Transverse colon (tissue), 4 donors: Measurements from ENCODE around the gene LPCAT2. TPM values are rescaled to one million over a fixed set of nuclear protein-coding genes. Genes with fewer than 3 reads are reported as not detected.

Experiments used
- DNase-seq: peaks from one replicate; pipeline ENCODE4 v3.0.0-alpha.2; 2019
- H3K27ac ChIP-seq, 4 donors: fragments of 200-600 bp; sonication (generic); 2 replicates each; pipeline ENCODE4 v1.5.1; 2016 to 2018; ENCODE audit warnings: inconsistent platforms in 4 of 4
- H3K27me3 ChIP-seq: fragments of 200-600 bp; sonication (generic); 2 replicates; pipeline ENCODE4 v1.5.1; 2017; ENCODE audit warnings: inconsistent platforms
- H3K36me3 ChIP-seq, 4 donors: fragments of 200-600 bp; sonication (generic); 2 replicates each; pipeline ENCODE4 v1.5.1; 2017 to 2019; ENCODE audit warnings: inconsistent platforms in 4 of 4
- H3K4me1 ChIP-seq, 4 donors: fragments of 200-600 bp; sonication (generic); 2 replicates each; pipeline ENCODE4 v1.5.1; 2017 to 2020; ENCODE audit warnings: inconsistent platforms in 4 of 4
- H3K4me3 ChIP-seq, 4 donors: fragments of 200-600 bp; sonication (generic); 1 replicate in 1 of 4; 2 replicates in 3 of 4; pipeline versions ENCODE4 v1.5.1 to v1.6.1; 2017 to 2019; ENCODE audit warnings: inconsistent platforms in 4 of 4
- H3K9me3 ChIP-seq, 2 donors: fragments of 200-600 bp; sonication (generic); 2 replicates each; pipeline ENCODE4 v1.5.1; 2017 to 2019; ENCODE audit warnings: inconsistent platforms in 2 of 2
- EP300 ChIP-seq: sonication (generic); formaldehyde crosslinking; IDR thresholded peaks from one replicate; pipeline ENCODE4 v1.6.1; 2017; ENCODE audit warnings: antibody characterized with exemption, low read depth
- POLR2A ChIP-seq: fragments of 450-650 bp; IDR thresholded peaks from one replicate; pipeline ENCODE4 v1.6.1; 2016; ENCODE audit warnings: antibody characterized with exemption, mild to moderate bottlenecking, moderate library complexity
- POLR2AphosphoS5 ChIP-seq, 3 donors: sonication (generic); formaldehyde crosslinking; IDR thresholded peaks; one replicate each; pipeline ENCODE4 v1.6.1; 2016; ENCODE audit warnings: antibody characterized with exemption in 3 of 3
- WGBS, 2 donors: methylation state at CpG; one replicate each; pipeline ENCODE4 v1.1.5; 2018; ENCODE audit warnings: low coverage in 1 of 2; 5-methylcytosine and 5-hydroxymethylcytosine counted together
- in situ Hi-C, 4 donors: fragments of 200-750 bp; cut with MboI; loops; one replicate each; pipeline versions ENCODE4 v1.15.0 to v1.15.1; 2017; ENCODE audit warnings: low sequenced_read_pairs in 3 of 4, low pct_ligation_motif_present in 1 of 4, low pct_unique_long_range_greater_than_20kb in 1 of 4
- intact Hi-C: fragments of 100-400 bp; cut with DNase I; formaldehyde crosslinking; loops from one replicate; pipeline ENCODE4 v1.15.1; 2023; ENCODE audit warnings: low total_unique reads
- total RNA-seq, 4 donors: library from RNA; depleted of rRNA; stranded (reverse); fragments of >200 nt; gene quantifications; one replicate each; pipeline ENCODE4 v1.1.0, GENCODE V29; 2016
- TF ChIP-seq, protein P1 (sequence below), 5 experiments: fragments of 200-600 bp in 3 of 5; fragments of 450-650 bp in 2 of 5; sonication (generic) in 3 of 5; IDR thresholded peaks; 1 replicate in 2 of 5; 2 replicates in 3 of 5; pipeline ENCODE4 v1.5.1; 2016 to 2017; ENCODE audit warnings: antibody characterized with exemption in 5 of 5, inconsistent platforms in 3 of 5, mild to moderate bottlenecking in 2 of 5, moderate library complexity in 1 of 5

Gene LPCAT2
- total RNA-seq, 4 donors from 2014 or later: 1.6 to 11.6 (median 6.2) TPM

DNA sequence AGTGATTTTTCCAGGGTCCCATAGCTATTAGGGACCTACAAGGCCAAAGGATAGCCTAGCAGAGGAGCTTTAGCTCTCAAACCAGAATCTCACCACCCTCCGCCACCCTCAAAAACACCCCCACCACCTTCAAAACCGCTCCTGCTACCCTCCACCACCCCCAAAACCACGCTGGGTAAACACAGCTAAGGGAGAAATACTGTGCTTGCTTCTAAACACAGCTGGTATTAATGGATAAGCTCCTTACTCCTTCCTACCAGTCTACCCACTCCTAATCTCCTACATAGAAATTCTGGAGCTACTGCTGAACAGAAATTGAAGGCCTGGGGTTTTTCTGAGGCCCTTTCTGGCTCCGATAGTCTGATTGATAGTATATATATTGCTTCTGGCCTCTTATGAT lies 2.2 kb upstream of the LPCAT2 start:
- WGBS, 2 donors: 78% methylated on average over 4 of the region's 4 CpGs; no CpG with 5 or more reads in 1 of the 2 donors
- in situ Hi-C loops: no loop called here

DNA sequence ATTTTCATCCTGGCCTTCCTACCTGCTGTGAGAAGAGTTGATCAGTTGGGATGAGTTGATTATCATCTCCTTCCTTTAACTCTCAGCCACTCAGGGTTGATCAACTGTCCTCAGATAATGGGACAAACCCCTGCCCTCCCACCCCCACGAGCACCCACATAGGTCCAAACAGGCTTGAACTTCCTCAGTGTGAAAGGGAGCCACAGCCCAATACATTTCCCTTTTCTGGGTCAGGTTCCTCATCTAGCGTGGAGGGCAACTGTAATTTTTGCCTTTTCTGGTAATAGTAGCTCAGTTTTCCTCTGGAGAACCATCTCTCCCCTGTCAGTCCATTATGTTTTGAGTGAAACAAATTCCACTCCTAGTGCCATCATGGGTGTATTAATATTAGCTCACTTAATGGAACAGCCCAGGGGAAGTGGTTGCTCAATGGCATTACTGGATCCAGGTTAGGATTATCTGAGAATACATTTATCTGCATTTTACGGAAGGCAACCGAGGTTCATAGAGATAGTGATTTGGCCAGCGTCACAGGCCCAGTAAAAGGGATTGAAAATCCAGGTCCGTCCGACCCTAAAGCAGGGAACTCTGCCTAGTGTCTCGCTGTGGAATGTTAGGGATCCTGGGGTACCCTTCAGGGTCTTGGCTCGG lies 476 bp upstream of the LPCAT2 start:
- Histone ChIP-seq H3K4me3 (peak overlapping the region in 1 of 4 donors; percentile 59), H3K9me3 (peaks cover 0 to 5% of the 10 kb centered on the region in 2 donors), H3K27me3 (no peaks in the 10 kb centered on the region), H3K27ac (peak overlapping the region; percentile 63 to 81 (median 76)), H3K4me1 (peaks cover under 1 to 21% (median 15%) of the 10 kb centered on the region in 4 donors), H3K36me3 (no peaks in the 10 kb centered on the region)
- in situ Hi-C loops: no loop called here
- no peak for DNase-seq
- TF ChIP-seq EP300: no peak
- TF ChIP-seq, protein P1, sequence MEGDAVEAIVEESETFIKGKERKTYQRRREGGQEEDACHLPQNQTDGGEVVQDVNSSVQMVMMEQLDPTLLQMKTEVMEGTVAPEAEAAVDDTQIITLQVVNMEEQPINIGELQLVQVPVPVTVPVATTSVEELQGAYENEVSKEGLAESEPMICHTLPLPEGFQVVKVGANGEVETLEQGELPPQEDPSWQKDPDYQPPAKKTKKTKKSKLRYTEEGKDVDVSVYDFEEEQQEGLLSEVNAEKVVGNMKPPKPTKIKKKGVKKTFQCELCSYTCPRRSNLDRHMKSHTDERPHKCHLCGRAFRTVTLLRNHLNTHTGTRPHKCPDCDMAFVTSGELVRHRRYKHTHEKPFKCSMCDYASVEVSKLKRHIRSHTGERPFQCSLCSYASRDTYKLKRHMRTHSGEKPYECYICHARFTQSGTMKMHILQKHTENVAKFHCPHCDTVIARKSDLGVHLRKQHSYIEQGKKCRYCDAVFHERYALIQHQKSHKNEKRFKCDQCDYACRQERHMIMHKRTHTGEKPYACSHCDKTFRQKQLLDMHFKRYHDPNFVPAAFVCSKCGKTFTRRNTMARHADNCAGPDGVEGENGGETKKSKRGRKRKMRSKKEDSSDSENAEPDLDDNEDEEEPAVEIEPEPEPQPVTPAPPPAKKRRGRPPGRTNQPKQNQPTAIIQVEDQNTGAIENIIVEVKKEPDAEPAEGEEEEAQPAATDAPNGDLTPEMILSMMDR (IDR thresholded peaks at IDR 0.05): no peak
- no peak for TF ChIP-seq POLR2AphosphoS5 (IDR thresholded peaks at IDR 0.05)
- no peak for TF ChIP-seq POLR2A
- intact Hi-C loops: loop anchor here (5.0 kb wide), 1 partner anchor 34 kb away; no protein-coding TSS in a partner anchor
- 75% methylated on average over 9 of the region's 9 CpGs; no CpG with 5 or more reads in 1 of the 2 donors for WGBS, 2 donors

More for the DNA sequence above, 2.2 kb upstream of the LPCAT2 start:
- TF ChIP-seq POLR2A (no peak), POLR2AphosphoS5 (IDR thresholded peaks at IDR 0.05) (no peak), EP300 (no peak)
- TF ChIP-seq, protein P1 (IDR thresholded peaks at IDR 0.05): no peak
- Histone ChIP-seq H3K4me1 (peaks cover 17 to 38% (median 32%) of the 10 kb centered on the region in 4 donors), H3K36me3 (no peaks in the 10 kb centered on the region), H3K27ac (no peak overlapping the region), H3K9me3 (no peaks in the 10 kb centered on the region), H3K4me3 (no peak overlapping the region), H3K27me3 (no peaks in the 10 kb centered on the region)
- intact Hi-C loops: loop anchor here (5.0 kb wide), 1 partner anchor 36 kb away; no protein-coding TSS in a partner anchor
- DNase-seq: no peak

DNA sequence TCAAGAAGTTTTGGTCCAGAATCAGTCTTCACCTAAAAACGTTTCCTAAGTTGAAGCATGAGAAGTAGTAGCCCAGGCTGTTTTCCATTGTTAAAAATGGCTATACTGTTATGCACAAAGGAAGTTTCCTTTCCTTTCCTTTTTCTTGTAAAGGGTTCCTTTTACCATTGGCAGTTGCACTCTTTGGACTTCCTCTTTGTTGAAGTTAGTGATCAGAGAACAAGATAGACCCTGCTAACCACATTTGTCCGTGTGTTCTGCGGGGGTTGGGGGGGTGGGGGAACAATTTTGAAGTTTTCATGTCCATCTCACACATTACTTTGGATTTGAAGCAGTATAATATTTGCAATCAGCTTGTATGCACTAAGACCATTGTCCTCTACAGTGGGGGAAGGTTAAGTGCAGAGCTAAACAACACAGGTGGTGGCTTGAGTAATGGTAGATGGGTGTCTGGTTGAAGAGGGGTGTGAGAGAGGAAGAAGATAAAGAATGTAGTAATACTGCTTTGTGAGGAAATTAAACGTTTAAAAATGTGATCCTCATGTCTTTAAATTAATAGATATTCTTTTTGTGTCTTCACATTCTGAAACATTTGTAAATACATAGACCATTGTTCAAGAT lies 1.4 kb downstream of the LPCAT2 start:
- Histone ChIP-seq H3K4me1 (peaks cover 0 to 13% (median 10%) of the 10 kb centered on the region in 4 donors), H3K9me3 (peaks cover 0 to 5% of the 10 kb centered on the region in 2 donors), H3K4me3 (peak overlapping the region in 3 of 4 donors; percentile 57 to 63 (median 59)), H3K36me3 (no peaks in the 10 kb centered on the region), H3K27me3 (no peaks in the 10 kb centered on the region), H3K27ac (peak overlapping the region in 3 of 4 donors; percentile 31 to 81 (median 74))
- intact Hi-C loops (no loop called here), in situ Hi-C loops (no loop called here)
- 40 to 47% methylated on average over 4 of the region's 4 CpGs for WGBS, 2 donors
- no peak for DNase-seq
- TF ChIP-seq POLR2AphosphoS5 (IDR thresholded peaks at IDR 0.05): no peak
- TF ChIP-seq, protein P1 (IDR thresholded peaks at IDR 0.05): no peak
- no peak for TF ChIP-seq POLR2A
- no peak for TF ChIP-seq EP300

DNA sequence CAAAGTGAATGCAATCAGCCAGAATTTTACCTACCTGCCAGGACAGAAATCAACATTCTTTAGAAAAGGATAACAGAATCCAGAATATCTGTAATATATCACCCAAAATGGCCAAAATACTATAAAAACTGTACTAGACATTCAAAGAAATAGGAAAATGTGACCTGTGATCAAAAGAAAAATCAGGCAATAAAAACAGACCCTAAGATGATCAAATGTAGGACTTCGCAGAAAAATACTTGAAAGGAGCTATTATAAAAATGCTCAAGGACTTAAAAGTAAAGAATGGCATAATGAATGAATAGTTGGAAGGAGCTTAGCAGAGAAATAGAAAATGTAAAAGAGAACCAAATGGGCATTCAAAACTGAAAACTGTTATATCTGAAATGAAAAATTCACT lies 4.1 kb downstream of the LPCAT2 start:
- TF ChIP-seq, protein P1 (IDR thresholded peaks at IDR 0.05): no peak
- TF ChIP-seq EP300 (no peak), POLR2AphosphoS5 (IDR thresholded peaks at IDR 0.05) (no peak), POLR2A (no peak)
- in situ Hi-C loops (no loop called here), intact Hi-C loops (no loop called here)
- Histone ChIP-seq H3K36me3 (no peaks in the 10 kb centered on the region), H3K9me3 (peaks cover 0 to 5% of the 10 kb centered on the region in 2 donors), H3K27me3 (no peaks in the 10 kb centered on the region), H3K4me1 (peaks cover 0 to 4% (median 0%) of the 10 kb centered on the region in 4 donors), H3K4me3 (no peak overlapping the region), H3K27ac (no peak overlapping the region)
- DNase-seq: no peak
- WGBS, 2 donors: 80 to 95% methylated on average over 1 of the region's 1 CpG
